Hepatocyte (in vitro differentiated cells): Measurements from ENCODE around the gene MAP4K5.

Source experiments
- CTCF ChIP-seq: fragments of 200-600 bp; sonication (generic); IDR thresholded peaks from 2 replicates; pipeline ENCODE4 v1.5.1; 2016; ENCODE audit warnings: antibody characterized with exemption, mild to moderate bottlenecking; ENCODE audit not compliant: poor library complexity
- EZH2 ChIP-seq: fragments of 200-600 bp; sonication (generic); IDR thresholded peaks from 2 replicates; pipeline ENCODE4 v1.6.1; 2016; ENCODE audit warnings: antibody characterized with exemption, mild to moderate bottlenecking, borderline replicate concordance
- EZH2phosphoT487 ChIP-seq: fragments of 200-600 bp; sonication (generic); IDR thresholded peaks from one replicate; pipeline ENCODE4 v1.6.1; 2018; ENCODE audit warnings: antibody characterized with exemption, mild to moderate bottlenecking, low read depth, moderate library complexity; ENCODE audit not compliant: unreplicated experiment, severe bottlenecking

DNA sequence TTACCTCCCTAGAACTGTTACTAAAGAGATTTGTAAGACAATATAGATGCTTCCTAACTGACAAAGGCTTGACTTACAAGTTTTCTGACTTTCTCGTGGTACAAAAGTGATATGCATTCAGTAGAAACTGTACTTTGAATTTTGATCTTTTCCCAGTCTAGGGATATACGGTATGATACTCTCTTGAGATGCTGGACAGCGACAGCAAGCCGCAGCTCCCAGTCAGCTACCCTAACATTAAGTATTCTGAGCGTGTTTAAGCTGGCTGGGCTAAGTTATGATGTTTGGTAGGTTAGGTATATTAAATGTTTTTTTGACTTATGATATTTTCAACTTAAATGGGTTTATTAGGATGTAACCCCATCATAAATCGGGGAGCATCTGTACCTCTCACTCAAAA is 80.5 kb downstream of the MAP4K5 start:
- no peak for TF ChIP-seq EZH2
- TF ChIP-seq CTCF = no peak
- TF ChIP-seq EZH2phosphoT487 = no peak
